GM18517 (cell line): Measurements from ENCODE around the gene SELPLG.
"Not testable (repeated sequence)": the region's sequence is repeated elsewhere in the genome, so short reads cannot be mapped to it uniquely, and the experiment has no call there.

ENCODE experiments used
- ATAC-seq: cut with Tn5 transposase; IDR thresholded peaks from one replicate; pipeline ENCODE4 v1.9.1; 2021; ENCODE audit warnings: mild to moderate bottlenecking, moderate library complexity; ENCODE audit not compliant: unreplicated experiment

SELPLG gene

DNA sequence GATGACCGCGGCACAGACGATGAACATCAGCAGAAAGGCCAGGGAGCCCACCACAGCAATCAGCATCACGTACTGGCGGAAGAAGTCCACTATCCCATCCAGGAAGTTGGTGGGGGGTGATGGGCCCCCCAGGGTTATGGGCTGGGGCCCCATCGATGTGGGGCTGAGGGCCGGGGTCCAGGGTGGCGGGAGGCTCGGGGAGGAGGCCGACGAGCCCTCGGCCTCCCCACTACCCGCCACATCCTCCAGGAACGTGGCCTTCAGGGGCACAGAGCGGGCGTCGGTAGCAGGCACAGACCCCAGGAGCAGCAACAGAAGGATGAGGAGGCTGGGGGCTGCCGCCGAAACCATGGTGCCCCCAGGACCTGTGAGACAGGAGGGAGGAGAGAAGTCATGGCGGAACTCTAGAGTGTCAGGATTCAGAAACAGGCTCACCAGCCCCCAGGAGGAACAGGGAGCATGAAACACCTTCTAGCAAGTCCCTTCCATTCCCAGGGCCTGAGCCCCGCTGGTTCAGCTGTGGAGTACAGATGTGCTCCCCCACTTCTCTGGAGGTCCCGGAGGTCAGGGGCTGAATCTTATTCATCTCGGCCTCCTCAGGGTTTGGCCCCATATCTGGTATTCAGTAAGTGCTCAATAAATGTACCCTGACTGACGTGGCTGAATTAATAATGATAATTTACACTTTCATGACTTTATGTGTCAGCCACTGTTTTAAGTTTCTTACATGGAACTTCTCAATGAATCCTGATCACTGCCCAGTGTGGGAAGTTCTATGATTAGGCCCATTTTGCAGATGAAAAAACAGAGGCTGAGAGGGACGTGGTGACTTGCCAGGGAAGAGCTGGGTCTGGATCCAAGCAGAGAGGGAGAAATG lies 41.4 kb downstream of the SELPLG start:
- no peak for ATAC-seq

DNA sequence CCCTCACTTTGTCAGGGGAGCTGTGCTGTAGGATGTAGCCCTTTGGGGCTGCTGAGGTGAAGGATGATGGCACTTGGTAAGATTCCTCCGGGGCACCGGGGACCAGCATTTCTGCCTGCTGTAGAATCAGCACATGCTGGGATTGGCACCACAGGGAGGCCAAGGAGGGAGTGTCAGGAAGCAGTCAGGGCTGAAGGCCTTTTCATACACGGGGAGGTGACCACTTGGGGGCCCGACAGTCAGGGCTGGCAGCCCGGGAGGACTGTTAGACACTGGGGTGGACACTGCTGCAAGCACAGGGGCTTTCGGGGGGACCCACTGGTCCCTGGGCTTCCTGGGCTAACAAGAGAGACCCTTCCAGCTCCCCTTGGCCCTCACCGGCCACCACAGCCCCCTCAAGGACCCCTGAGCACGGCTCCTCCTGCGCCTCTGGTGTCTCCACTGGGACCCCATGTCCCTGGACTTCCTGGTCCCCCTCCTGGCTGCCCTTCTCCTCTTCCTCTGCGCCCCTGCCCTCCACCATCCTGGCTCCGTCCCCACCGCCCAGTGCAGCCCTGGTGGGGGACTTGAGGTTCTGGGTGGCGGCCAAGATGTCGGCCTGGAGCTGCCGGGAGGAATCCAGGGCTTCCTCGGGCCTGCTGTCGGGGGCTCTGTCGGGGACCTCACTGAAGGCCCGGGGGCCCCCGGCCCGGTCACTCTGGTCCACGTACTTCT lies 42.3 kb downstream of the SELPLG start:
- ATAC-seq = no peak

DNA sequence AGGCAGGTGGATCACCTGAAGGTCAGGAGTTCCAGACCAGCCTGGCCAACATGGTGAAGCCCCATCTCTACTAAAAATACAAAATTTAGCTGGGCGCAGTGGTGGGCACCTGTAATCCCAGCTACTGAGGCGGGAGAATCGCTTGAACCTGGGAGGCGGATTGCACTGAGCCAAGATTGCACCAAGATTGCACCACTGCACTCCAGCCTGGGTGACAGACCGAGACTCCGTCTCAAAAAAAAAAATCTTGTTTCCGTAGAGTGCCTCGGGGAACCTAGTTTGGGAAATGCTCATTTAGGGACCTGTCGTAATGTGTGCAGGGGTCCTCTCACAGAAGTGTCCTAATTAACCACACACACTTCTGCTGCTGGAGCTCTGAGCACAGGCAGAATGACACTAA lies 43.2 kb downstream of the SELPLG start:
- not testable (repeated sequence) for ATAC-seq

DNA sequence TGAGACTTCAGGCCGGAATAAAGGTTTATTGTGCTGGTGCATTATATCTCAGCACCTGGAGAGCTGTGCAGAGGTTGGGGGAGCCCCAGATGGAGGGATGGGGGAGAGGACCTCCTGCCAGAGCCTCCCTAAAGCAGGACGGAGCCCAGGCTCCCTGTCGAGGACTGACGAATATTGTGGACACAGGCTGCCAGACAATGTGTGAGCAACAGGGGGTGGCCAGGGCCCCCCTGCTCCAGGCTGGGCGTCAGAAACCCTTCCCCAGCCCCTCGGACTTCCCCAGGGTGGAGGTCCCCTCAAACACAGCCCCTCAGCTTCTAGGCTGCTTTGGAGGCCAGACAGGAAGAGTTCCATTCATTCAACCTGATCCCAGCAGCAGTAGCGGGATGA lies 43.9 kb downstream of the SELPLG start:
- ATAC-seq = no peak

DNA sequence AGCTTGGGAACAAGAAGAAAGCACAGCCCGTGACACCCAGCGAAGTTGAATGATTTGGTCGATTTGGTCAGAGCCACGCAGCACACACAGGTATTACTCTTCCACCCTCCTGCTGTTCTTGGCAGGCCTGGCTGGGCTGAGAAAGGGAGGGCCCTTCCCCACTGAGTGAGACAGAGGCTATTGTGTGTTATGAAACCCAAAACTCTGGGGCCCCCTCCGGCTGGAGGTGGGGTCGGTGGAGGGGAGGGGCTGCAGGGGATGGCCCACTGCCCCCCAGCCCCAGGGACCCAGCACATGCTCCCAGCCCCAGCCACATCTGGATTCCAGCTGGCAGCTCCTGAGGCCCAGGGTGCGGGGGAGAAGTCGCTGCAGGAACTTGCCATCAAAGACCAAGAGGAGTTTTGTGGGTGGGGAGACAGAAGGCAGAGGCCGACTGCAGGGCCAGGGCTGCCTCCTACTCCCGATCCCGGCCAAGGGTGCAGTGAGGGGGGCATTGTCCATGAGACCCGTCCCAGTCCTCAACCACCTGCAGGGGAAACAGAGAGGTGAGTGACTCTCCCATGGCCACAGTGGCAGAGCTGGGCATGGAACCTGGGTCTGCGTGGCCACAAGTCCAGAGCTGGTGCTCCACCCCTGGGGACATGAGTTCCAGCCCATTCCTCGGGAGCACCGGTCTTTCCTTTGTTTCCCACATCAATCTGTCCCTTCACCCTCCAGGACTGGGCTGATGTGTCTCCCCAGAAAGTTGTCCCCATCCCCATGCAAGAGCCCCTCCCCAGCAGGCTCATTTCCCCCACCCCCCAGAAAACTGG lies 44.5 kb downstream of the SELPLG start:
- no peak for ATAC-seq

DNA sequence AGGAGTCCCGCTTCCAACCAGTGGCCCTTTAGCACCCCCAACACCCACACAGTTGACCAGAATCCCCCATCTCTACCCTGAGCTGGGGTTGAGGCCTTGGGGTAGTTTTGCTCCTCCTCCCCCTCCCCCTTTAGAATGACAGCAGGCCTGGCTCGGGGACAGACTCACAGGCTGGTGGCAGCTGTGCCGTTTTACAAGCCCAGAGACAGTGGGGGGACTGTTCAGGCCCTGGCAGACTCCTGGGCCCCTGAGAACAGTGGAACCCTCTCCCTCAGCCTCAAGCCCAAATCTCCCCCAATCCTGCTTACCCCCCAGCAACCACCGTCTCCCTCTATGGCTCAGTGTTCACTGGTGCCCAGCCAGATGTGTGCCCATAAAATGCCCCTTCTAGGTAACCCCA lies 45.9 kb downstream of the SELPLG start:
- no peak for ATAC-seq

DNA sequence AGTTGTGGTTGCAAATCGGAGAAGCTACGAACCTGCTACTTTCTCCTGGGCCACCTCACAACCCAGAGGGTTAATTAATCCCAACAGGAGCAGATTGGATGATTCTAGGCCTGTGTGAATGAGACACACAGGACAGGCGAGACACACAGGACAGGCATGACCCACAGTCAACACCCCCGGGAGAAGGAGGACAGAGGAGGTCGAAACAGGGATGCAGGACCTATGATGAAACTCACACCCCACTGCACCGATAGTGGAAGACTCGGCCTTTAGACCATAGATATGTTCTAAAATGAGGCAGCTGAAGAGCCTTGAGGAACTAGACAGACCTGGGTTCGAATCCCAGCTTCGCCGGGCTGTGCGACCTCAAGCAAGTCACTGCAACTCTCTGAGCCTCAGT lies 47.4 kb downstream of the SELPLG start:
- no peak for ATAC-seq

DNA sequence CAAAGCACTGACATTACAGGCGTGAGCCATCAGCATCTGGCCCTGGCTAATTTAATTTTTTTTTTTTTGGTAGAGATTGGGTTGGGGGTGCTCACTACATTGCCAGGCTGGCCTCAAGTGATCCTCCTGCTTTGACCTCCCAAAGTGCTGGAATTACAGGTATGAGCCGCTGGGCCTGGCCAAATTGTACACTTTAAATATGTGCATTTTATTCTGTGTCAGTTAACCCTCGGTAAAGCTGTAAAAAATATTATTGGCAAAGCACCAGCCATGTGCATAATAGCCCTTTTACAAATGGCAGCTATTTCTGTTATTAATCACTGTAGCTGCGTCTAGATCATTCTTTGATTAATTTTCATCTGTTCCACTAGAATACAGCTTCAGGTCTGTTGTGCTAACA lies 47.8 kb downstream of the SELPLG start:
- ATAC-seq = no peak

DNA sequence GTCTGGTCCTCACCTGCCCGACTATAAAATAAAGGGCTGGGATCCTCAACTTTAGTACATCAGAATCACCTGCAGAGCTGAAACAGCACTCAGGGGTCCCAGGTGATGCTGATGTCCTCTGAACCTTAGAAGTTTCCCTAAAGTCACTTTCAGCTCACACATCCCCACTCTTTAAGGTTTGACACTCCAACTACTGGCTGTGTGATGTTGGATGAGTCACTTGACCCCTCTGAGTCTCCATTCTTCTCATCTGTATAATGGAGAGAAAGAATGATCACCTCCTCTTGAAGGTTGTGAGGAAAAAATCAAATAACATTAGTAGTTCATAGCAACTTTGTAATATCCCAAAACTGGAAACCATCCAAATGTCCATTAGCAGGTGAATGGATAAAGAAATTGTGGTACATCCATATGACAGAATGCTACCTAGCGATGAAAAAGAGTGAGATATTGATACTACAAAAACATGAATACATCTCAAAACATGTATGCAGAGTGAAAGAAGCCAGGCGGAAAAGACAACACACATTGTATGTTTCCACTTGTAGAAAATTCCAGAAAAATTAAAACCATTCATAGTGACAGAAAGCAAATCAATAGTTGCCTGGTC lies 49.1 kb downstream of the SELPLG start:
- no peak for ATAC-seq

DNA sequence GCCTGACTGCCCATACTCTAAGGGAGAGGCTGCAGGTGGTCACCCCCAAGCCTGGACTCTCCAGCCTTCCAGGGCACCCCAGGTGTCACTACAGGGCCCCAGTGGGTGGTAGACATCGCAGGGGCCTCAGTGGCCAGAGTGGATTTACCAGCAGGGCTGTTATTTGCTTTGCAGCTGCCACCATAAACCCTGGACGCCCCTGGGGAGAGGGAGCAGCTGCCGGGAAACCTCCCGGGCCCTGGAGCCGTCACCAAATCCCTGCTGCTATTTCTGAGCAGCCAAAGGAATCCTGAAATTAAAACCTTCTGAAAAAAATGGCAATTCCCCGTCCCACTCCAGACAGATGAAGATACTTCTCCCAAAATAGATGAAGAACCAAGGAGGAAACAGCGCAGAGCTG lies 49.7 kb downstream of the SELPLG start:
- no peak for ATAC-seq

DNA sequence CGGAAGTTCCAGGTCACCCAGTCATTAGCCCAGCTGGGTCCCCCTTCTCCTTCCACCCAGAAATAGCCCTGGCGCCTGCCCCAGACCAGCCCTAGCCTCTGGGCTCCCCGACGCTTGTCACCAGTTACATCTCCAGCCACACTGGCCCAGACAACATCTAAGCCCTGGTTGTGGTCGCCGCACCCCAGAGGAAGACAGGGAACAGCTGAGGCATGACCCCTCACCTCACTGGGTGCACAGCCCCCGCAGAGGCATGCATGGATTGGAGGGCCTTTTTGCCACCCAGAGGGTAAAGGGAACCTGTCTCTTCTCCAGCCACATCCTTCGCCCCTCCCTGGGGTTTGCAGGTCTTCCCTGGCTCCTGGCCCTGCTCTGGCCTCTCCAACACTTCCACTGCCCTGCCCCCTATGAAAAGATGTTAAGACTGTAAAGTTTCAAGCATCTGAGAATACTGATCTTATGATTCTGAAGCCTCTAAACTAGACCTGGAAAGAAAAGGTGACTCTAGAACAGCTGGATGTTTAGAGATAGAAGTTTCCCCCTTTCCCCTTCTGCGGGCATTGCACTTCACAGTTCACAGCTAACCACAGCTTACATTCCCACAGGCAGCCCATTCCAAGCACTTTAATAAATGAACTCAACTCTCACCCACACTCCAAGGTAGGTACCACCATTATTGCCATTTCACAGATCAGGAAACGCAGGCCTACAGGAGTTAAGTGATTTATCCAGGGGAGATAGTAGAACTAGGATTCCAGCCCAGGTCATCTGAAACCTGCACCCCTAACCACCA lies 50.5 kb downstream of the SELPLG start:
- no peak for ATAC-seq

DNA sequence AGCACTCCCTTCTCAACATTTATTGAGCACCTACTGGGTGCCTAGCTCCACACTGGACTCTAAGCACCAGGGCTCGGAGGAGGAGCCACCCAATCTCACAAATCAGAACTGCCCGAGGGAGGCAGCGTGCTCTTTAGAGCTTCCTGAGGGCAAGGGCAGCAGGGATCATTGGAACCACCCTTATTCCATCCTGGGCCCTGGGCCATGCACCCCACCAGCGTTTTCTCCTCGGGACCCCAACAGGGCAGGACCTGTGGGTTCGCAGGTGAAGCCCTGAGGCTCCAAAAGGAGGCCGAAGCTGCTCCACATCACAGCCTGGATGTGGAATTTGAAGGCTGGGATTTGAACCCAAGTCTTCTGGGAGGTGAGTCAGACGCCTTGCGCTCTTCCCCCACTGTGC lies 51.2 kb downstream of the SELPLG start:
- ATAC-seq = no peak

DNA sequence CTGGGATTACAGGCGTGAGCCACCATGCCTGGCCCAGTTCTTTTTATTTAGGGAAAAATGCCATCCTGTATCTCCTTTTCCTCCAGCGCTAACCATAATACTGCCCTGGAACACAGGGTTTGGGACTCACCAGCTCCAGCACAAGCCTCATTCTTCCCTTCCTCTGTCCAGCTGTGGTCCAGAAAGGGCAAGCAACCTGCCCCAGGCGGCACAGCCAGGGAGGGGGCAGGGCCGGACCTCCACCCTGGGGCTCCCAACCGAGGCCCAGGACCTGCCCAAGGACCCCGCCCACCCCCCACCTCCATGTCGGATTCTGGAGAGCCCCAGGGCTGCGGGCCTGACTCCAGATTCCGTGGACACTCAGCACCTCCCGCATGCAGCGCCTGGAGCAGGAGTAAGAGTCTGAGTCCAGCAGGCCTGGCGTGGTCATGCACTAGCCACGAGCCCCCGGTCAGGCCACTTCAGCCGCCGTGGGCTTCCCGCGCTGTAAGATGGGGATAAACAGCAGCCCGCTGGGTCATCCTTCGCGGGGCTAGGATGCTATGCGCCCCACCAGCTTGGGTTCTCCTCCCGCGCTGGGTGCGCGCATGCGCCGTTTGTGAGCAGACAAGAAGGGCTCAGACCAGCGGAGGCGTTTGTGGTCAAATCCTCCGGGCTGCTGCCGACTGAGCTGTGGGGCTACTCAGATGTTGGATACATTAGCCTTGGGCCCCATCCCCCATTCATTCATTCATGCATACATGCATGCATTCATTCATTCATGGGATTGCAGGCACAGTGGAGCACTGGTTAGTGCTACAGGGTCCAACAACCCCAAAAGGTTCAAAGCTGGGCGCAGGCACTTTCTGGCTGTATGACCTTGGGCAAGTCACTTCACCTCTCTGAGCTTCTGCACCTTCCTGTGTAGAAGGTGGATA lies 52.1 kb downstream of the SELPLG start:
- no peak for ATAC-seq

DNA sequence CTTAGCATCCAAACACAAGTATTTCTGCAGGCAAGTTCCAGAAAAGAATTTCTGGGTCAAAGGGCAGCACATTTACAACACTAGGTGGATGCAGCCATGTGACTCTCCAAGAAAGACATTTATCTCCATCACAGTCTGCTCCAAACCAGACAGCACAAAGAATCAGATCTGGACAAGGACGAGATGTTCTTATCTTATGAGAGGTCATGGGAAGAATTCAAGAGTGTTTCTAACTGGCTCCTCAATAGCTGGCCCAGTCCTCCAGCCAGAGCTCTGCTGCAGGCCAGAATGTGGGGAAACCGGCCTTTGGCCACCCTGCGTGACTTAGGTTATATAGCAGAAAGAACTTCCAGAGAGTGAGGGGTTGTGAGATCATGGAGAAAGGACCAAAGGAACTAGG lies 53.2 kb downstream of the SELPLG start:
- no peak for ATAC-seq

DNA sequence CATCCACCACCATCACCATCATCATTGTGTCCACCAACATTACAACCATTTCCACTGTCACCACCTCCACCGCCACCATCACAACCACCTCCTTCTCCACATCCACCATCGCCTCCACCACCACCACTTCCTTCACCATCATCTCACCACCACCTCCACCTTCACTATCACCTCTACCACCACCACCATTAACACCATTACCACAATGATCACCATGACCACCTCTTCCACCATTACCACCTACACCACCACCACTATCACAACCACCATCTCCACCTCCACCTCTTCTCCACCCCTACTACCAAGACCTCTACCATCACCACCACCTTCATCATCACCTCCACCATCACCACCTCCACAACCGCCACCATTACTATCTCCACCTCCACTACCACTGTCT lies 54.9 kb downstream of the SELPLG start:
- no peak for ATAC-seq

DNA sequence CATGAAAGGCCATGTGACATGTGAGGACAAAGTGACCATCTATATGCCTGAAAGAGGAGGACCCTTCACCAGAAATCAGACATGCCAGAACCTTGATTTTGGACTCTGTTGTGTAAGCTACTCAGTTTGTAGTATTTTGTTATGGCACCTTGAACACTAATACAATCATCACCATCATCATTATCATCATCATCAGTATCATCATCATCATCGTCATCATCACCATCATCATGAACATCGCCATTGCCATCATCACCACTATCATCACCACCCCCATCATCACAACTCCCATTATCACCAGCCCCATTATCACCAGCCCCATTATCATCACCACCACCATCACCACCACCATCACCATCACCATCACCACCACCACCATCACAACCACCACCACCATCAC lies 55.4 kb downstream of the SELPLG start:
- no peak for ATAC-seq

DNA sequence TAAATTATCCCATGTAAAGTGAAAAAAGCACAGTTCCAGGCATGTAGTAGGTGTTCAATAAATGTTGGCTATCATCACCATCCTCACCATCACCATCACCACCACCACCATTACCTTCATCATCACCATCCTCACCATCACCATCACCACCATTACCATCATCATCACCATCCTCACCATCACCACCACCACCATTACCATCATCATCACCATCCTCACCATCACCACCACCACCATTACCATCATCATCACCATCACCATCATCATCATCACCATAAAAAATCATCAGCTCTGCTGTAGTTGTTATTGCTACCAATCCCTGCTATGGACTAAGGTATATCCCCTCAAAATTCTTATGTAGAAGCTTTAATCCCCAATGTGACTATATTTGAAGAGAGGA lies 56.2 kb downstream of the SELPLG start:
- no peak for ATAC-seq

DNA sequence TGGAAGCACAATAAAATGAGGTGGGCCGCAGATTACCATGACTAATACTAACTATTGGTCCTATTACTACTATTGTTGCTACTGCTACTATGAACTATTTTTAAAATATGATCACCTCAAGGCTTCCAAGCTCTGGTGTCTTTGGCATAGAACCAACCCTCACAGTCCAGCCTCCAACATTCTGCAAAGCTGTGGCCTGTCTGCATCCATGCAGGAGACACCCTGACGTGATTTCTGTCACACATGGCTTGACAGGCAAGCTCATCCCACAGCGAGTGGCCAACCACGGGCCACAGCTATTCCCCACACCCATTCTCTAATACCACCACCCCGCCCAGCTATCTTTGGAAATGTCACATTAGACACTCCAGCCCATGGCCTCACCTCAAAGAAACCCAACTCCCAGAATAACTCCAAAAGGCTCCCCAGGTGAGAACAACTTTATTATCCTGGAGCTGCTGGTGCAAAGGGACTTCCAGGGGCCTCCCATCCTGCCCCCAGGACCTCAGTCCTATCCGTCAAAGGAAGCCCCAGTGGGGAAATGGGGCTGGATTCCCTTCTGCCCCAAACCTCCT lies 56.9 kb downstream of the SELPLG start:
- no peak for ATAC-seq
